ENCODE results near the gene CSRP3. TPM values are rescaled to one million over a fixed set of nuclear protein-coding genes. Genes with fewer than 3 reads are reported as not detected.

CSRP3 gene
- total RNA-seq, 2 donors from 2014 or later = not detected

DNA sequence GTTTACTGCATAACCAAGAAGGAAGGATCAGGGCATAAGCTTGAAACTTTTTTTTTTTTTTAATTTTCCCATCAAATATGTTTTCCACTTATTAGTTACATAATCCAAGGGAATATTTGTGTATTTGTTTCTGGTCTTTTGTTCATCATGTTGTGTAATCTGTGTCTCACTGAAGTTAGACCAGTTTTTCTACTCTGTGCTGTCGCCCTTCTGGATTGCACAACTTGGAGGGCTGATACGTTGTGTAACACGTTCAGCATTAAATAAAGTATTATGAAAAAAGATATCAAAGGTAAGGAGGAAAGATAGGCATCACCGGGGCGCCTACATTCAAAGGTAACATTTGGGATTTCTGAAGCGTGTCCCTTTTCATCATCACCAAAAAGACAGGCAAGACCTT lies 42.3 kb upstream of the CSRP3 start:
- TF ChIP-seq, protein P1, sequence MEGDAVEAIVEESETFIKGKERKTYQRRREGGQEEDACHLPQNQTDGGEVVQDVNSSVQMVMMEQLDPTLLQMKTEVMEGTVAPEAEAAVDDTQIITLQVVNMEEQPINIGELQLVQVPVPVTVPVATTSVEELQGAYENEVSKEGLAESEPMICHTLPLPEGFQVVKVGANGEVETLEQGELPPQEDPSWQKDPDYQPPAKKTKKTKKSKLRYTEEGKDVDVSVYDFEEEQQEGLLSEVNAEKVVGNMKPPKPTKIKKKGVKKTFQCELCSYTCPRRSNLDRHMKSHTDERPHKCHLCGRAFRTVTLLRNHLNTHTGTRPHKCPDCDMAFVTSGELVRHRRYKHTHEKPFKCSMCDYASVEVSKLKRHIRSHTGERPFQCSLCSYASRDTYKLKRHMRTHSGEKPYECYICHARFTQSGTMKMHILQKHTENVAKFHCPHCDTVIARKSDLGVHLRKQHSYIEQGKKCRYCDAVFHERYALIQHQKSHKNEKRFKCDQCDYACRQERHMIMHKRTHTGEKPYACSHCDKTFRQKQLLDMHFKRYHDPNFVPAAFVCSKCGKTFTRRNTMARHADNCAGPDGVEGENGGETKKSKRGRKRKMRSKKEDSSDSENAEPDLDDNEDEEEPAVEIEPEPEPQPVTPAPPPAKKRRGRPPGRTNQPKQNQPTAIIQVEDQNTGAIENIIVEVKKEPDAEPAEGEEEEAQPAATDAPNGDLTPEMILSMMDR (IDR thresholded peaks at IDR 0.05) = no peak
- Histone ChIP-seq H3K9me3 (no peaks in the 10 kb centered on the region), H3K27me3 (replicated peaks; ENCODE audit: insufficient read depth) (peaks cover 7% of the 10 kb centered on the region), H3K36me3 (no peaks in the 10 kb centered on the region), H3K4me1 (ENCODE audit: control insufficient read depth in 1 of 2, low read depth in 2 of 2) (peaks cover 17 to 24% of the 10 kb centered on the region in 2 donors), H3K4me3 (no peak overlapping the region), H3K27ac (no peak overlapping the region)
- DNase-seq (ENCODE audit: low spot score) (no peak), ATAC-seq (ENCODE audit: insufficient number of reproducible peaks, low FRiP score, low read depth) (no peak)

DNA sequence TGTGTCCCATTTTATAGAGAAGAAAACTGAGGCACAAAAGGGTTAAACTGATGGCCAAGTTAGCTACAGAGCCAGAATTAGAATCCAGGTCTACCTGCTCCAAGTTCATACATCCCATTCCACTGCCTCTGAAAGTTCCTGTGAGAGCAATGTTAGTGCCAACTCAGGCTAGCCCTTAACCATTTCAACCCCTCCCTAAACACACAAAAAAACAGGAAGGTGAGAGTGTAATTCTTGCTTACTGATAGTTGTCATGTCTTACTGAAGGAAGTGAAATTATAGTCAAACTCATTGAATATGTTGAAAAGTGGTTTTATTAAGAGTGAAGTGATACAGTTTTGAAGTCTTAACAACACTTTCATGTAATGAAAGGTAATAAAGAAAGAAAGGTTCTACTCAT lies 41.8 kb upstream of the CSRP3 start:
- ATAC-seq (ENCODE audit: insufficient number of reproducible peaks, low FRiP score, low read depth) = no peak
- DNase-seq (ENCODE audit: low spot score) = no peak
- Histone ChIP-seq H3K4me3 (no peak overlapping the region), H3K9me3 (no peaks in the 10 kb centered on the region), H3K27me3 (replicated peaks; ENCODE audit: insufficient read depth) (peaks cover 7% of the 10 kb centered on the region), H3K36me3 (no peaks in the 10 kb centered on the region), H3K4me1 (ENCODE audit: control insufficient read depth in 1 of 2, low read depth in 2 of 2) (peaks cover 17 to 24% of the 10 kb centered on the region in 2 donors), H3K27ac (no peak overlapping the region)
- TF ChIP-seq, protein P1 (IDR thresholded peaks at IDR 0.05) = no peak

DNA sequence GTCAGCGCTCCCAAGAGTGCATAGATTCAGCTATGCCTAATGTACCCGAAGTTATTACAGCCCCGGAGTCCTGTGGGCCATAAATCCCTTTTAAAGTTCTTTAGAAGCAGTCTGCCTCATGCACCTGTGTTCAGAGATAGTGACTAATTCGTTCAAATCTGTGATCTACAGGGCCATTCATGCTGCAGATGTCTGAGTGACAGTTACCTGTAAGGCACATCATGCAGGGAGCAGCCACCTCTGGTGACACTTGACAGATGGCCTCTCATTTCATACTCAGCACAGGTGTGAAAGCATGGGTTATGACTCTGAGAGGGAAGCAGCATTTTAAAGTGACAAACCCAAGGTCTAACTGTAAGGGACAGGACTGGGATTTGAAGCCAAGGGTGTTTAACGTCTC lies 41.4 kb upstream of the CSRP3 start:
- H3K36me3 ChIP-seq = no peaks in the 10 kb centered on the region
- H3K4me3 ChIP-seq = no peak overlapping the region
- peaks cover 17 to 24% of the 10 kb centered on the region in 2 donors for H3K4me1 ChIP-seq (ENCODE audit: control insufficient read depth in 1 of 2, low read depth in 2 of 2)
- DNase-seq (ENCODE audit: low spot score) (no peak), ATAC-seq (ENCODE audit: insufficient number of reproducible peaks, low FRiP score, low read depth) (no peak)
- H3K27ac ChIP-seq = no peak overlapping the region
- TF ChIP-seq, protein P1 (IDR thresholded peaks at IDR 0.05) = no peak
- no peaks in the 10 kb centered on the region for H3K9me3 ChIP-seq
- peaks cover 7% of the 10 kb centered on the region for H3K27me3 ChIP-seq (replicated peaks; ENCODE audit: insufficient read depth)

DNA sequence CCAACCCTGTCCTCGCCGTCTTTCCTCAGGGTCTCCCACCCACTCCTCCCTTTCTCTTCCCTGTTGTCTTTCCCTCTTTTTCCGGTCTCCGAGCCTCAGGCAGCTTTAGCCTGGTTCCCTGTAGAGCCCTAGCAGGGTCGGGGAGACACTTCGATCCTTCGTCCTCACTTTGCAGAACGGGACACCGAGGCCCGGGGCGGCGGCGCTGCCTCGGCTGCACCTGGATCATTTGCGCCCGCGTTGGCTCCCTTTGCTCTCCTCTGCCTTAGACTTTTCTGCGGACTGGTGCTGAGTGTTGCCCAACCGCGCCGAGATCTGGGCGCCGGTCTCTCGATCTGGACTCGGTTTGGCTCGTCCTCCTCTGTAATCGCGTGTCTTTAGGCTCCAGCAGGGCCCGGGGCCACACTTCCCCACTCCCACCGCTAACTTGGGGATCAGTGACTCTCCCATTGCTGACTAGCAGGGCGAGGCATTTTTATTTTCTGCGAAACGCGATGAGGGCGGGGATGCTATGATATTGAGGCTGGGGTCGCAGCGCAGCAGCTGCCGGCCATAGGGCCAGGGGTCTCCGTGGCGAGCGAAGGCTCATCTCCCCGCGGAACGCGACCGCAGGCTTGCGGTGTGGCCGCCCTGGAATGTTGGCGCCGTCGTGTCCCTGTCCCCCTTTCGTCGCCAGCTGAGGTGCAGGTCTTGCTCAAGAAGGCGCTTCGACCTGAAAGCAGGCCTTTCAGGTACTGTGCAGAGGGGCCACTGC lies 40.6 kb upstream of the CSRP3 start:
- ATAC-seq (ENCODE audit: insufficient number of reproducible peaks, low FRiP score, low read depth) (no peak), DNase-seq (ENCODE audit: low spot score) (no peak)
- peak overlapping the region in 1 of 2 donors; percentile 9 for H3K27ac ChIP-seq
- no peaks in the 10 kb centered on the region for H3K9me3 ChIP-seq
- H3K4me1 ChIP-seq (ENCODE audit: control insufficient read depth in 1 of 2, low read depth in 2 of 2) = peaks cover 17 to 24% of the 10 kb centered on the region in 2 donors
- H3K36me3 ChIP-seq = no peaks in the 10 kb centered on the region
- H3K4me3 ChIP-seq = peak overlapping the region; percentile 77
- peaks cover 7% of the 10 kb centered on the region for H3K27me3 ChIP-seq (replicated peaks; ENCODE audit: insufficient read depth)
- TF ChIP-seq, protein P1 (IDR thresholded peaks at IDR 0.05) = no peak

DNA sequence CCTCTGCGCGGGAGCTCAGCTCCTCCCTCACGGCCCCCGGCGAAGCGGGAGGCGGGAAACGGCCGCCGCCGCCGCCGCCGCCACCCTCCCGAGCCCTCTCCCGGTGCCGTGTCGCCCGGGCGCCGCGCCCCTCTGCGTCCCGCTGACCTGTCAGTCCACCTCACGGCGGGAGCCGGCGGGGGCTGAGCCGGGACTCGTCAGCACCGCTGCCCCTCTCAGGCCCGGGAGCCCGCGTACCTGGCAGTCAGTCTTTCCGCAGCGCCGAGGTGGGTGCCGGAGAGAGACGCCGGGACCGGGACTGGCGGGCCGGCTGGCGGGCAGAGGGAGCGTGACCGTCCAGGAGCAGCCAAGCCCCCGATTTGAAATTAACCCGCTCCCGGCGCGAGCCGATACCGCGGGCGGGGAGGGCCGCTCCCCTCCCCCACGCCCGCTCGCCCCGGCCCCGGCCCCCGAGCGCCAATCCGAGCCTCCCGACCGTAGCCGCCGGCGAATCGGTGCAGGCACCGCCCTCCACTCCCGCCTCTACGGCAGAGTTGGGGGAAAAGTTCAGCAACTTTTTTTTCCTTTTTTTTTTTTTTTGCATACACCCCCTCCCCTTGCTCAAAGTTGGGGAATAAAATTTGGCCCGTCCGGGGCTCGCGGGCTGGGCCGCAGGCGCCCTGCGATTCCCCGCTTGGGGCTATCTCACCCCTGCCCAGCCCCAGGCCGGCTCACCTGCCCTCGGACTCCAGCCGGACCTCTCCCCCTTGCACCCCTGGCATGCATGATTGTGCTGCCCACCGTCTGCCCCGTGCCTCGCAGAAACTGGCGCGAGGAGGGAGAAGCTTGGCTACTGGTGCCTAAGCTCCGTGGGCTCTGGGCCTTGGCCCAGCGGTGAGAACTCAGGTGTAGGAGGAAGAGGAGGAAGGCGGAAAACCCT lies 39.7 kb upstream of the CSRP3 start:
- peaks cover 7% of the 10 kb centered on the region for H3K27me3 ChIP-seq (replicated peaks; ENCODE audit: insufficient read depth)
- no peaks in the 10 kb centered on the region for H3K36me3 ChIP-seq

More for the DNA sequence above, 39.7 kb upstream of the CSRP3 start:
- Histone ChIP-seq H3K4me1 (ENCODE audit: control insufficient read depth in 1 of 2, low read depth in 2 of 2) (peaks cover 17 to 24% of the 10 kb centered on the region in 2 donors), H3K9me3 (no peaks in the 10 kb centered on the region), H3K4me3 (peak overlapping the region; percentile 77), H3K27ac (no peak overlapping the region)
- DNase-seq (ENCODE audit: low spot score) = no peak
- TF ChIP-seq, protein P1 (IDR thresholded peaks at IDR 0.05) = no peak
- no peak for ATAC-seq (ENCODE audit: insufficient number of reproducible peaks, low FRiP score, low read depth)
